H1 (cell line): ENCODE measurements around the gene HSD17B8. TPM values are rescaled to one million over a fixed set of nuclear protein-coding genes. Genes with fewer than 3 reads are reported as not detected.
A peak's percentile ranks its signal among the peaks of the same experiment; 100 is the strongest.

Source experiments
- CTCF ChIA-PET: fragments of 300-600 bp; sonication (Branson Sonifier 250); formaldehyde crosslinking; loops from one replicate; lab custom pipeline; 2021; ENCODE audit not compliant: partially characterized antibody; lab: Charles Lee
- POLR2A ChIA-PET: fragments of 300-600 bp; sonication (Branson Sonifier 250); formaldehyde crosslinking; loops from one replicate; lab custom pipeline; 2021; ENCODE audit warnings: inconsistent platforms; ENCODE audit not compliant: partially characterized antibody; lab: Charles Lee
- DNase-seq, 2 experiments: peaks; one replicate each; pipeline versions ENCODE4 v3.0.0 to v3.0.0-alpha.2; 2010 to 2022; ENCODE audit warnings: low spot score in 2 of 2, low read depth in 1 of 2, mixed read lengths in 1 of 2
- FAIRE-seq: peaks from 2 replicates; lab custom pipeline; 2011; peaks lifted over from hg19 to GRCh38; lab: Jason Lieb, UNC
- H2AFZ ChIP-seq: 2 replicates; pipeline ENCODE4 v1.8.1; 2012; ENCODE audit warnings: low read length, inconsistent platforms
- H2AK5ac ChIP-seq: 2 replicates; pipeline ENCODE4 v1.6.1; 2013; ENCODE audit warnings: low read depth, low read length
- H2BK120ac ChIP-seq: replicated peaks from 2 replicates; pipeline ENCODE3; 2013; ENCODE audit warnings: low read depth, low read length, inconsistent platforms
- H2BK12ac ChIP-seq: 2 replicates; pipeline ENCODE4 v1.6.1; 2013; ENCODE audit warnings: low read depth, low read length
- H2BK15ac ChIP-seq: 2 replicates; pipeline ENCODE4 v1.6.1; 2013; ENCODE audit warnings: low read length
- H2BK20ac ChIP-seq: 2 replicates; pipeline ENCODE4 v1.6.1; 2013; ENCODE audit warnings: low read length
- H2BK5ac ChIP-seq: 2 replicates; pipeline ENCODE4 v1.6.1; 2013; ENCODE audit warnings: low read depth, low read length
- H3K14ac ChIP-seq: 2 replicates; pipeline ENCODE4 v1.6.1; 2013; ENCODE audit warnings: inconsistent platforms; ENCODE audit not compliant: insufficient read length
- H3K18ac ChIP-seq: 2 replicates; pipeline ENCODE4 v1.6.1; 2013; ENCODE audit warnings: low read length; ENCODE audit errors: extremely low read depth
- H3K23ac ChIP-seq: 2 replicates; pipeline ENCODE4 v1.6.1; 2013; ENCODE audit warnings: inconsistent platforms; ENCODE audit not compliant: insufficient read length
- H3K23me2 ChIP-seq: 2 replicates; pipeline ENCODE4 v1.6.1; 2013; ENCODE audit warnings: low read depth, low read length
- H3K27ac ChIP-seq: 2 replicates; pipeline ENCODE4 v1.6.1; 2011; ENCODE audit warnings: low read depth, low read length, inconsistent platforms
- H3K27me3 ChIP-seq, 4 experiments: replicated peaks in 1 of 4; 1 replicate in 1 of 4; 2 replicates in 3 of 4; pipeline versions ENCODE4 v1.6.1 to v1.8.1; 2011 to 2013; ENCODE audit warnings: low read length in 3 of 4, mild to moderate bottlenecking in 3 of 4, inconsistent platforms in 2 of 4, mixed read lengths in 2 of 4, moderate library complexity in 1 of 4; ENCODE audit not compliant: control insufficient read depth in 3 of 4, insufficient read depth in 3 of 4; ENCODE audit errors: extremely low read depth in 1 of 4
- H3K36me3 ChIP-seq, 4 experiments: 2 replicates each; pipeline versions ENCODE4 v1.6.1 to v1.8.1; 2011 to 2013; ENCODE audit warnings: mild to moderate bottlenecking in 4 of 4, low read length in 3 of 4, moderate library complexity in 2 of 4, control low read depth in 1 of 4, inconsistent platforms in 1 of 4; ENCODE audit not compliant: insufficient read depth in 4 of 4, control insufficient read depth in 2 of 4
- H3K4ac ChIP-seq: replicated peaks from 2 replicates; pipeline ENCODE3; 2013; ENCODE audit warnings: low read length, low read depth, mixed read lengths, inconsistent platforms; ENCODE audit not compliant: insufficient read length
- H3K4me1 ChIP-seq, 4 experiments: replicated peaks in 1 of 4; 1 replicate in 1 of 4; 2 replicates in 3 of 4; pipeline versions ENCODE4 v1.6.1 to v1.8.1; 2011 to 2013; ENCODE audit warnings: low read length in 3 of 4, inconsistent platforms in 2 of 4, mixed read lengths in 1 of 4; ENCODE audit not compliant: insufficient read depth in 4 of 4, control insufficient read depth in 3 of 4
- H3K4me2 ChIP-seq, 2 experiments: 2 replicates each; pipeline versions ENCODE4 v1.6.1 to v1.8.1; 2011 to 2013; ENCODE audit warnings: low read depth in 2 of 2, low read length in 2 of 2, control low read depth in 1 of 2, inconsistent platforms in 1 of 2, mild to moderate bottlenecking in 1 of 2; ENCODE audit not compliant: insufficient read depth in 1 of 2
- H3K4me3 ChIP-seq, 4 experiments: fragments of 200-600, 300-600 bp in 1 of 4; sonication (generic), shearing (Covaris generic), sonication (Bioruptor Twin) in 1 of 4; 2 replicates each; pipeline versions ENCODE4 v1.5.1 to v1.8.1; 2011 to 2016; ENCODE audit warnings: low read length in 4 of 4, low read depth in 3 of 4, control low read depth in 2 of 4, inconsistent platforms in 2 of 4, mild to moderate bottlenecking in 2 of 4, mixed read lengths in 1 of 4, moderate library complexity in 1 of 4; ENCODE audit not compliant: insufficient read depth in 2 of 4; ENCODE audit errors: extremely low read depth in 1 of 4
- H3K56ac ChIP-seq: replicated peaks from 2 replicates; pipeline ENCODE3; 2013; ENCODE audit warnings: low read depth, mild to moderate bottlenecking, mixed read lengths, low read length, inconsistent platforms; ENCODE audit not compliant: insufficient read length
- H3K79me1 ChIP-seq: 2 replicates; pipeline ENCODE4 v1.6.1; 2013; ENCODE audit warnings: low read depth, low read length, control low read depth
- H3K79me2 ChIP-seq, 2 experiments: 2 replicates each; pipeline versions ENCODE4 v1.6.1 to v1.8.1; 2012 to 2013; ENCODE audit warnings: low read length in 2 of 2, mild to moderate bottlenecking in 2 of 2, inconsistent platforms in 1 of 2; ENCODE audit not compliant: insufficient read depth in 2 of 2, control insufficient read depth in 1 of 2
- H3K9ac ChIP-seq, 4 experiments: replicated peaks in 1 of 4; 1 replicate in 1 of 4; 2 replicates in 3 of 4; pipeline versions ENCODE4 v1.6.1 to v1.8.1; 2011 to 2013; ENCODE audit warnings: low read depth in 3 of 4, low read length in 3 of 4, control low read depth in 2 of 4, mild to moderate bottlenecking in 2 of 4, moderate library complexity in 2 of 4, inconsistent platforms in 1 of 4; ENCODE audit errors: extremely low read depth in 1 of 4
- H3K9me3 ChIP-seq, 2 experiments: 2 replicates each; pipeline versions ENCODE4 v1.6.1 to v1.8.1; 2012 to 2013; ENCODE audit warnings: mild to moderate bottlenecking in 2 of 2, moderate library complexity in 2 of 2, control low read depth in 1 of 2, inconsistent platforms in 1 of 2, low read depth in 1 of 2, low read length in 1 of 2, mixed read lengths in 1 of 2; ENCODE audit not compliant: insufficient read depth in 2 of 2
- H4K20me1 ChIP-seq, 2 experiments: replicated peaks in 1 of 2; 2 replicates each; pipeline versions ENCODE3 to v1.8.1; 2011 to 2013; ENCODE audit warnings: inconsistent platforms in 2 of 2, low read length in 2 of 2, mild to moderate bottlenecking in 1 of 2; ENCODE audit not compliant: insufficient read depth in 2 of 2, control insufficient read depth in 1 of 2
- H4K5ac ChIP-seq: 2 replicates; pipeline ENCODE4 v1.6.1; 2013; ENCODE audit warnings: low read length, low read depth, mixed read lengths, inconsistent platforms; ENCODE audit not compliant: insufficient read length
- H4K8ac ChIP-seq: 2 replicates; pipeline ENCODE4 v1.8.0; 2013; ENCODE audit warnings: mild to moderate bottlenecking, moderate library complexity, low read length, inconsistent platforms; ENCODE audit not compliant: insufficient read depth; ENCODE audit errors: extremely low read depth
- H4K91ac ChIP-seq: replicated peaks from 2 replicates; pipeline ENCODE3; 2013; ENCODE audit warnings: low read length, mixed read lengths, inconsistent platforms; ENCODE audit not compliant: insufficient read length
- E2F6 ChIP-seq: IDR thresholded peaks from 2 replicates; pipeline ENCODE4 v1.6.1; 2012; ENCODE audit warnings: inconsistent platforms
- NRF1 ChIP-seq: IDR thresholded peaks from 2 replicates; pipeline ENCODE4 v1.6.1; 2011; ENCODE audit warnings: mild to moderate bottlenecking, low read depth, low read length, improper control_type of control experiment
- RNF2 ChIP-seq: fragments of 200-900, 300-1000 bp; sonication (generic); IDR thresholded peaks from 2 replicates; pipeline ENCODE4 v1.7.1; 2016; ENCODE audit warnings: borderline replicate concordance, low read depth, mild to moderate bottlenecking, antibody characterized with exemption, low read length; ENCODE audit not compliant: poor library complexity, severe bottlenecking; ENCODE audit errors: missing control alignments
- YY1 ChIP-seq: IDR thresholded peaks from 2 replicates; pipeline ENCODE4 v1.6.1; 2011; ENCODE audit warnings: low read depth, mild to moderate bottlenecking, low read length
- WGBS, 2 experiments: shearing (Covaris generic) in 1 of 2; methylation state at CpG; one replicate each; pipeline versions ENCODE4 v1.1.6 to v1.1.7; 2013 to 2015; ENCODE audit warnings: low lambda C conversion rate in 2 of 2, mixed read lengths in 2 of 2, inconsistent platforms in 1 of 2, low coverage in 1 of 2, missing lambda C conversion rate in 1 of 2; ENCODE audit not compliant: insufficient replicate concordance in 2 of 2, insufficient coverage in 1 of 2, insufficient read length in 1 of 2; ENCODE audit errors: extremely low coverage in 1 of 2, missing lambda C conversion rate in 1 of 2; 5-methylcytosine and 5-hydroxymethylcytosine counted together
- polyA plus RNA-seq, 7 experiments: library from polyadenylated mRNA; depleted of rRNA in 3 of 7; stranded (reverse) in 5 of 7; unstranded in 2 of 7; fragments of >200 nt in 5 of 7; fragments of 200-250 nt in 2 of 7; gene quantifications; 1 replicate in 5 of 7; 2 replicates in 1 of 7; 4 replicates in 1 of 7; pipeline versions ENCODE4 v1.2.1 to v1.2.3, GENCODE V29; 2011 to 2013; ENCODE audit warnings: missing spikeins in 2 of 7, mixed read lengths in 2 of 7
- total RNA-seq: library from RNA; stranded (reverse); fragmentation: NEBNext Ultra II Directional; extraction: Animal tissue kit (Norgen Biotek cat#: 25700); gene quantifications from 2 replicates; pipeline ENCODE4 v1.2.1, GENCODE V29; 2021

The HSD17B8 gene
- total and polyA plus RNA-seq, 2 of the 8 experiments (the other 6 are each of a cell fraction or from before 2014, with no cell fraction given): 3.3 to 17.1 TPM

DNA sequence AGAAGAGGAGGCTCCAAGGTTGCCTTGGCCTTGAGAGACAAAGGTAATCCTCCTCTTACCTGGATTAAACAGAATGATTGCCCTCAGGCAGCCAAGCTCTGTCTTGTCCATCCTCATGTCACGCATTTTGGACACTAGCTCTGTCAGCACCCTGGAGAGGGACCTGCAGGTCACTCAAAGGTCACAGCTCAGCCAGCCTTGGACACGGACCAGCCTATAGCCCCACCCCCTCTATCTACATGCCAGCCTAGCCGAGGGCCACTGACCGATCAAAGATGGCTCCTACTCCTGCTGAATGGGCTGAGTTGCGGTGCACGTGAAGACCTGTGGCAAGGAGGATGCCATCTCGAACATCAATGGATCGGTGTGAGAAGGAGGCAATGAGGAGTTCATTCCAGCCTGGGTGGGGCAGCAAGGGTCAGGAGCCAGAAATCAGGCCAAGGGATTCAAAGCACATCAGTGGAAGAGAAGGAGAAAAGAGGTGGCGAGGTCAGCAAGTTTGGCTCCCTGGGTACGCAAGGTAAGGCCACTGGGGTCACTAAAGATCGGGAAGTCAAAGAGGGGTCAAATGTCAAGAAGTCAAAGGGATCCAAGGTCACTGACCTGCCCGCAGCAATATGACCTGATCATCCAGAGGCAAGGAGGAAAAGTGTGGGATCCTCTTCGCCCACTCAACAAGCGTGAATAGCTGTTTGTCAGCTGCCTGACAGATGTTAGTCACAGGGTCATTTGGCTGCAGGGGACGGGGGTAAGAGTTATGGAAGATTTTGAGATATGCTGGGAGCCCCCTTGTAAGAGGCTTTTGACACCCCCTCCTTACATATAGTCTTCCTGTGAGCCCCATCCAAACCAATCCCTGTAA is 8.9 kb upstream of the HSD17B8 start:
- FAIRE-seq: no peak
- Histone ChIP-seq H3K79me1 (no peaks in the 10 kb centered on the region), H3K9ac (no peak overlapping the region), H3K56ac (no peak overlapping the region), H4K91ac (no peak overlapping the region), H2BK120ac (no peak overlapping the region), H3K14ac (no peak overlapping the region), H4K8ac (no peak overlapping the region), H4K20me1 (peaks cover 0 to 5% of the 10 kb centered on the region in 2 experiments), H3K18ac (no peak overlapping the region), H3K4me3 (no peak overlapping the region), H2BK12ac (no peak overlapping the region), H3K27ac (no peak overlapping the region), H2BK20ac (no peak overlapping the region), H3K23me2 (peaks cover 15% of the 10 kb centered on the region), H3K23ac (no peak overlapping the region), H2AK5ac (no peak overlapping the region), H3K27me3 (peaks cover 0 to 17% (median 15%) of the 10 kb centered on the region in 4 experiments; a peak in 6 of 7 replicates), H2AFZ (no peak overlapping the region), H3K4me2 (no peak overlapping the region), H2BK15ac (no peak overlapping the region), H3K4me1 (peaks cover 5 to 14% (median 12%) of the 10 kb centered on the region in 4 experiments), H3K9me3 (no peaks in the 10 kb centered on the region), H2BK5ac (no peak overlapping the region), H3K79me2 (peaks cover 0 to 5% of the 10 kb centered on the region in 2 experiments; a peak in 2 of 4 replicates), H3K4ac (no peak overlapping the region), H4K5ac (no peak overlapping the region), H3K36me3 (peaks cover 0 to 13% (median 6%) of the 10 kb centered on the region in 4 experiments; a peak in 4 of 8 replicates)
- POLR2A ChIA-PET: interaction anchor here (0.6 to 1.4 kb wide), 4 partner anchors 53 to 224 kb away, joined by 3 to 4 read pairs (median 3); partner anchors contain the start of genes RPS18 and VPS52
- CTCF ChIA-PET: interaction anchor here (1.0 to 3.5 kb wide), 16 partner anchors 9 to 195 kb away, joined by 3 to 17 read pairs (median 4); no protein-coding TSS in a partner anchor
- DNase-seq: no peak
- 91% methylated on average over 15 of the region's 15 CpGs; no CpG with 5 or more reads in 1 of the 2 experiments for WGBS, 2 experiments
- no peak for TF ChIP-seq RNF2
- no peak for TF ChIP-seq E2F6
- TF ChIP-seq YY1: 0 out of 2 replicates have a peak, but pooled peaks have one; percentile 14
- no peak for TF ChIP-seq NRF1
